ENCODE measurements around the gene BMP2K.

DNA sequence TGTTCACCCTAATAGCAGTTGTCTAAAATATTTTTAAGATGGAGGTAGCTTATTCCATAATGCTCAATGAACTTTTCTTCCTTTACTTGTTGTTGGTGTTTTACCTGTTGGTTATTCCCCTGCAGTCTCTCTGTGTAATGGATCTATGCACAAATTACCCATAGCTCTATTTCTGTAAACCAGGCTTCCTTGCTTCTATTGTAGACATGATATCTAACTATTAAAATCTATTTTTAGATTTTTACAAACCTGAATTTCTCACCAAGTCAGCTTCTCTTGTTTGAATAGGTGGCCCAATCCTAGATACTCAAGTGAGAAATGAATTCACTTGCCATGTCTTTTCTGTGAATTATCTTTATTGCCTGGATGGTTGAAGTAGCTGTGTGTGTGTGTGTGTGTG, 24.8 kb downstream of the BMP2K start:
- TF ChIP-seq EZH2phosphoT487 (IDR thresholded peaks at IDR 0.05; ENCODE audit: unreplicated experiment) (no peak), EZH2 (IDR thresholded peaks at IDR 0.05; ENCODE audit: low read depth, unreplicated experiment) (no peak), CTCF (conservative IDR thresholded peaks at IDR 0.05; ENCODE audit: low read depth in 2 of 2) (no peak), REST (IDR thresholded peaks at IDR 0.05; ENCODE audit: unreplicated experiment) (no peak), JUNB (IDR thresholded peaks at IDR 0.05; ENCODE audit: unreplicated experiment) (no peak), ETS1 (IDR thresholded peaks at IDR 0.05) (no peak), CREB1 (CRISPR knock-in tag; IDR thresholded peaks at IDR 0.05; ENCODE audit: low read depth) (no peak), POLR2AphosphoS5 (IDR thresholded peaks at IDR 0.05; ENCODE audit: low read depth) (no peak)

Data from GM23338 (cell line).